ENCODE results near the gene CNMD.

The CNMD gene

DNA sequence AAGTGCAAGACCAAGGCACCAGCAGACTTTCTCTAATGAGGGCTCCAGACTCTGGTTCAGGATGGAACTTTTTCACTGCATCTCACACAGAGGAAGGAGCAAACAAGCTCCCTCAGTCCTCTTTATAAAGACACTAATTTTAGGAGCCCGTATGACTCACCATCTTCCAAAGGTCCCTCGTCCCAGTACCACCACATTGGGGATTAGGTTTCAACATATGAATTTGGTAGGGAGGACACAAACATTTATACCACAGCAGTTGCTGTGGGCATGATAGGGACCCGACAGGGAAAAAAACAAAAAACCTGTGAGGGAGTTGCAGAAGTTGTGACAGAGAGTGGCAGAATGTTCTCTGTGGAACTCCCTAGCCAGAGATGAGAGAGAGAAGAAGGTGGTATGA, 6.5 kb upstream of the CNMD start:
- no peak overlapping the region for H3K27ac ChIP-seq (ENCODE audit: insufficient read depth, low read depth, low read length, poor library complexity, severe bottlenecking)
- no peaks in the 10 kb centered on the region for H3K36me3 ChIP-seq (ENCODE audit: control insufficient read depth, insufficient read depth, low read length)
- 78 to 82% methylated on average over 3 of the region's 3 CpGs for WGBS, 2 experiments
- H3K27me3 ChIP-seq (ENCODE audit: control insufficient read depth, insufficient read depth, low read length, poor library complexity, severe bottlenecking): no peaks in the 10 kb centered on the region
- no peaks in the 10 kb centered on the region for H3K4me1 ChIP-seq (ENCODE audit: control insufficient read depth, insufficient read depth, low read length)
- H3K9me3 ChIP-seq (ENCODE audit: control insufficient read depth, low read length): no peaks in the 10 kb centered on the region
- H3K4me3 ChIP-seq (ENCODE audit: insufficient read depth, low read depth, low read length): no peak overlapping the region

- Histone ChIP-seq H3K4me1 (ENCODE audit: control insufficient read depth, insufficient read depth, low read length) (no peaks in the 10 kb centered on the region), H3K27ac (ENCODE audit: insufficient read depth, low read depth, low read length, poor library complexity, severe bottlenecking) (no peak overlapping the region), H3K9me3 (ENCODE audit: control insufficient read depth, low read length) (no peaks in the 10 kb centered on the region), H3K4me3 (ENCODE audit: insufficient read depth, low read depth, low read length) (no peak overlapping the region), H3K36me3 (ENCODE audit: control insufficient read depth, insufficient read depth, low read length) (no peaks in the 10 kb centered on the region), H3K27me3 (ENCODE audit: control insufficient read depth, insufficient read depth, low read length, poor library complexity, severe bottlenecking) (peaks cover 9% of the 10 kb centered on the region)
- 94 to 97% methylated on average over 6 of the region's 6 CpGs for WGBS, 2 experiments
Measured at GRCh38 chr13:52744842-52745375, 5.3 kb upstream of the CNMD start.

DNA sequence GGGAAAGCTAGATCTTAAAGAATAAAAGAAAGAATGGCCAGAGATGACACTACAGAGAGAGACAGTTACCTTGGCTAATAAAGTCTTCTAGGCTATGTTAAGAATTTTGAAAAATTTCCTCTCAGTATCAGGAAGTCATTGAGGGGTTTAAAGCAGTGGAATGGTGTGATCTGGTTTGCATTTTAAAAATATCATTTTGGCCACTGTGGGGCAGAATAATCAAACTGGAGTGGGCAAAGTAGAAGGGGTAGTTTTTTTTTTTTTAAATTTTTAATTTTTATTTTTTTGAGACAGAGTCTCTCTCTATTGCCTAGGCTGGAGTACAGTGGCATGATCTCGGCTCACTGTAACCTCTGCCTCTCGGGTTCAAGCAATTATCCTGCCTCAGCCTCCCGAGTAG, 4.4 kb upstream of the CNMD start:
- no peaks in the 10 kb centered on the region for H3K36me3 ChIP-seq (ENCODE audit: control insufficient read depth, insufficient read depth, low read length)
- H3K27me3 ChIP-seq (ENCODE audit: control insufficient read depth, insufficient read depth, low read length, poor library complexity, severe bottlenecking): peaks cover 18% of the 10 kb centered on the region
- 80 to 92% methylated on average over 3 of the region's 3 CpGs for WGBS, 2 experiments
- no peak overlapping the region for H3K27ac ChIP-seq (ENCODE audit: insufficient read depth, low read depth, low read length, poor library complexity, severe bottlenecking)
- no peak overlapping the region for H3K4me3 ChIP-seq (ENCODE audit: insufficient read depth, low read depth, low read length)
- H3K4me1 ChIP-seq (ENCODE audit: control insufficient read depth, insufficient read depth, low read length): no peaks in the 10 kb centered on the region
- H3K9me3 ChIP-seq (ENCODE audit: control insufficient read depth, low read length): no peaks in the 10 kb centered on the region

DNA sequence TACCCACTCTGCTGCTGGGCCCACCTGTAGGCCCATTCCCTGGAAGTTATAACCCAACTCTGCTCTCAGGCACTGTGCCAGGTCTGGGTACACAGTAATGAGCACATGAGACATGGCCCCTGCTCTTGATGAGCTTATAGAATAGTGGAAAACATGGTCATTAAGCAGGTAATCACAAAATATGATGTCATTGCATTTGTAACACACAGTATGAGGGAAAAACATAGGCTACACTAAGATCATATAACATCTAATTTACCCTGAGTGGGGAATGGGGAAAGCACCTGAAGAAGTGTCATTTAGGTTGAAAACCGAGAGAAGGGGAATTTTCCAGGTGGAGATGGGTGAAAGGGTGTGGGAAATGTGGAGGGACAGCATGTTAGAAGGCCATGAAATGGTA, 3.9 kb upstream of the CNMD start:
- H3K27me3 ChIP-seq (ENCODE audit: control insufficient read depth, insufficient read depth, low read length, poor library complexity, severe bottlenecking): peaks cover 22% of the 10 kb centered on the region
- H3K27ac ChIP-seq (ENCODE audit: insufficient read depth, low read depth, low read length, poor library complexity, severe bottlenecking): no peak overlapping the region
- H3K4me1 ChIP-seq (ENCODE audit: control insufficient read depth, insufficient read depth, low read length): no peaks in the 10 kb centered on the region
- WGBS, 2 experiments: 82 to 83% methylated on average over 1 of the region's 1 CpG
- H3K9me3 ChIP-seq (ENCODE audit: control insufficient read depth, low read length): no peaks in the 10 kb centered on the region
- H3K4me3 ChIP-seq (ENCODE audit: insufficient read depth, low read depth, low read length): no peak overlapping the region
- H3K36me3 ChIP-seq (ENCODE audit: control insufficient read depth, insufficient read depth, low read length): no peaks in the 10 kb centered on the region

GRCh38 chr13:52738719-52739467, 727 bp downstream of the CNMD start:
- Histone ChIP-seq H3K4me3 (ENCODE audit: insufficient read depth, low read depth, low read length) (peak overlapping the region; percentile 52), H3K4me1 (ENCODE audit: control insufficient read depth, insufficient read depth, low read length) (peaks cover 6% of the 10 kb centered on the region), H3K27me3 (ENCODE audit: control insufficient read depth, insufficient read depth, low read length, poor library complexity, severe bottlenecking) (peaks cover 27% of the 10 kb centered on the region), H3K36me3 (ENCODE audit: control insufficient read depth, insufficient read depth, low read length) (no peaks in the 10 kb centered on the region), H3K9me3 (ENCODE audit: control insufficient read depth, low read length) (no peaks in the 10 kb centered on the region), H3K27ac (ENCODE audit: insufficient read depth, low read depth, low read length, poor library complexity, severe bottlenecking) (no peak overlapping the region)
- 4% methylated on average over 75 of the region's 75 CpGs for WGBS, 2 experiments

GRCh38 chr13:52737965-52738364, 1.7 kb downstream of the CNMD start:
- Histone ChIP-seq H3K27me3 (ENCODE audit: control insufficient read depth, insufficient read depth, low read length, poor library complexity, severe bottlenecking) (peaks cover 27% of the 10 kb centered on the region), H3K9me3 (ENCODE audit: control insufficient read depth, low read length) (no peaks in the 10 kb centered on the region), H3K27ac (ENCODE audit: insufficient read depth, low read depth, low read length, poor library complexity, severe bottlenecking) (no peak overlapping the region), H3K4me1 (ENCODE audit: control insufficient read depth, insufficient read depth, low read length) (peaks cover 6% of the 10 kb centered on the region), H3K36me3 (ENCODE audit: control insufficient read depth, insufficient read depth, low read length) (no peaks in the 10 kb centered on the region), H3K4me3 (ENCODE audit: insufficient read depth, low read depth, low read length) (no peak overlapping the region)
- WGBS, 2 experiments: 22 to 24% methylated on average over 2 to 4 of the region's 4 CpGs

DNA sequence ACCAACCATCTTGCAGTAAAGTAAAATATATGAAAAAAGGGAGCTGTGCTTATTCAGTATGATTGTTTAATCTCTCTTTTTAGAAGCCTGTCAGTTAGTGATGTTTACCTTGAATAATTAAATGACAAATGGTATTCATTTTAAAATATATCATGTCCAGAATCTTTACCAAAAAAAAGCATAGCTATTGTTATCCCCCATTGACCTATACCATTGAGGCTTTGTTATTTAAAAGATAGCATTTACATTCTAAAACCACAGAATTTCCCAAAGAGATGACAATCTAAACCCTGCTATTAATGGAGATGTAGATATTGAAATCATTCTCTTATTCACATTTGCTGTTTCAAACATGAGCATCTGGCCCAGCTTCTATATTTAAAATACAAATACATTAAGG, 2.2 kb downstream of the CNMD start:
- H3K4me3 ChIP-seq (ENCODE audit: insufficient read depth, low read depth, low read length): no peak overlapping the region
- H3K9me3 ChIP-seq (ENCODE audit: control insufficient read depth, low read length): no peaks in the 10 kb centered on the region
- no peaks in the 10 kb centered on the region for H3K36me3 ChIP-seq (ENCODE audit: control insufficient read depth, insufficient read depth, low read length)
- H3K27ac ChIP-seq (ENCODE audit: insufficient read depth, low read depth, low read length, poor library complexity, severe bottlenecking): no peak overlapping the region
- peaks cover 6% of the 10 kb centered on the region for H3K4me1 ChIP-seq (ENCODE audit: control insufficient read depth, insufficient read depth, low read length)
- peaks cover 27% of the 10 kb centered on the region for H3K27me3 ChIP-seq (ENCODE audit: control insufficient read depth, insufficient read depth, low read length, poor library complexity, severe bottlenecking)

- Histone ChIP-seq H3K4me3 (ENCODE audit: insufficient read depth, low read depth, low read length) (no peak overlapping the region), H3K9me3 (ENCODE audit: control insufficient read depth, low read length) (no peaks in the 10 kb centered on the region), H3K27me3 (ENCODE audit: control insufficient read depth, insufficient read depth, low read length, poor library complexity, severe bottlenecking) (peaks cover 27% of the 10 kb centered on the region), H3K27ac (ENCODE audit: insufficient read depth, low read depth, low read length, poor library complexity, severe bottlenecking) (no peak overlapping the region), H3K36me3 (ENCODE audit: control insufficient read depth, insufficient read depth, low read length) (no peaks in the 10 kb centered on the region), H3K4me1 (ENCODE audit: control insufficient read depth, insufficient read depth, low read length) (peaks cover 6% of the 10 kb centered on the region)
- WGBS, 2 experiments: 54 to 69% methylated on average over 2 of the region's 2 CpGs
Measured at GRCh38 chr13:52736891-52737290, 2.7 kb downstream of the CNMD start.

GRCh38 chr13:52734075-52734623, 5.5 kb downstream of the CNMD start:
- WGBS, 2 experiments: 92 to 93% methylated on average over 4 of the region's 4 CpGs

DNA sequence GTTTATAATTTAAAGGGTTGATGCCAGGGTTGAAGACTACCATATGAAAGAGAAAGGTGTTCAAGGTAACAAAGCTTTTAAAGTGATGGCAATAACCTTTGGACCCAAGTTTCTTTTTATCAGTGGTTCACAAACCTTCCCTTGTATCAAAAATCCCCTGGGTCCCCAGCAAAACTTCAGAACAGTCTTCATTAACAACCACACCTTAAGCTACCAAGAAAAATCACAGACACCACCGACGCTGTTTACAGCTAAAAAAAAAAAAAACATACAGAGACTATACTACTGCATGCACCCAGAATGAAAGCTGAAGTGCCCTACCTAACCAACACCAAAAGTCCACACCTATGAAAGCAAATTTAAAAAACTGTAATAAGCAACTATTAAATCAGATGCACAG, 13.4 kb downstream of the CNMD start:
- Histone ChIP-seq H3K27me3 (ENCODE audit: control insufficient read depth, insufficient read depth, low read length, poor library complexity, severe bottlenecking) (no peaks in the 10 kb centered on the region), H3K27ac (ENCODE audit: insufficient read depth, low read depth, low read length, poor library complexity, severe bottlenecking) (no peak overlapping the region), H3K36me3 (ENCODE audit: control insufficient read depth, insufficient read depth, low read length) (no peaks in the 10 kb centered on the region), H3K4me3 (ENCODE audit: insufficient read depth, low read depth, low read length) (no peak overlapping the region), H3K9me3 (ENCODE audit: control insufficient read depth, low read length) (no peaks in the 10 kb centered on the region), H3K4me1 (ENCODE audit: control insufficient read depth, insufficient read depth, low read length) (no peaks in the 10 kb centered on the region)
- WGBS, 2 experiments: 89% methylated on average over 2 of the region's 2 CpGs

More at GRCh38 chr13:52734075-52734623, 5.5 kb downstream of the CNMD start:
- Histone ChIP-seq H3K4me3 (ENCODE audit: insufficient read depth, low read depth, low read length) (no peak overlapping the region), H3K27ac (ENCODE audit: insufficient read depth, low read depth, low read length, poor library complexity, severe bottlenecking) (no peak overlapping the region), H3K27me3 (ENCODE audit: control insufficient read depth, insufficient read depth, low read length, poor library complexity, severe bottlenecking) (peaks cover 11% of the 10 kb centered on the region), H3K9me3 (ENCODE audit: control insufficient read depth, low read length) (no peaks in the 10 kb centered on the region), H3K36me3 (ENCODE audit: control insufficient read depth, insufficient read depth, low read length) (no peaks in the 10 kb centered on the region), H3K4me1 (ENCODE audit: control insufficient read depth, insufficient read depth, low read length) (peaks cover 6% of the 10 kb centered on the region)
